ENCODE data around the gene MAGI2.

DNA sequence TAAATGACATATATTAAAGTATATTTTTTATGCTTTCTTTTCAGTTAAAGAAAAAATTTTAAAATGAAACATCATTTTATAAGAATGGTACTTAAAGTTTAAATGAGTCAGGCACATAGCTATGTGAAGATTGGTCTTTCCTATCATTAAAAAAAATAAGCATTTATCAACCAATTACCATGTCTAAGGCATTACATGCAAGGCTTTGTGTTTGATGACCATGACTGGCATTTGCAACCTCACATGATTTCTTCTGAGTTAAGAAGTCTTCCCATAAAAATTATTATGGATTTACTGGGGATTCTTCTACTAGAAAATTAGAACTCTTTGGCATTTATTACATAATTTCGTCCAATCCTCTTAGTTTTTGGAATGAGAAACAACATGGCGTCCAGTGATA lies 776.1 kb downstream of the MAGI2 start:
- TF ChIP-seq ZNF565 (CRISPR knock-in tag; conservative IDR thresholded peaks at IDR 0.05; ENCODE audit: low read depth) (no peak), ZFP3 (CRISPR knock-in tag; IDR thresholded peaks at IDR 0.05) (no peak), ARNTL (CRISPR knock-in tag; IDR thresholded peaks at IDR 0.05; ENCODE audit: borderline replicate concordance, low read depth) (no peak), CSDC2 (CRISPR knock-in tag; IDR thresholded peaks at IDR 0.05) (no peak), ZNF70 (CRISPR knock-in tag; IDR thresholded peaks at IDR 0.05) (no peak), RARB (CRISPR knock-in tag; IDR thresholded peaks at IDR 0.05) (no peak)
- TF ChIP-seq, protein P1, sequence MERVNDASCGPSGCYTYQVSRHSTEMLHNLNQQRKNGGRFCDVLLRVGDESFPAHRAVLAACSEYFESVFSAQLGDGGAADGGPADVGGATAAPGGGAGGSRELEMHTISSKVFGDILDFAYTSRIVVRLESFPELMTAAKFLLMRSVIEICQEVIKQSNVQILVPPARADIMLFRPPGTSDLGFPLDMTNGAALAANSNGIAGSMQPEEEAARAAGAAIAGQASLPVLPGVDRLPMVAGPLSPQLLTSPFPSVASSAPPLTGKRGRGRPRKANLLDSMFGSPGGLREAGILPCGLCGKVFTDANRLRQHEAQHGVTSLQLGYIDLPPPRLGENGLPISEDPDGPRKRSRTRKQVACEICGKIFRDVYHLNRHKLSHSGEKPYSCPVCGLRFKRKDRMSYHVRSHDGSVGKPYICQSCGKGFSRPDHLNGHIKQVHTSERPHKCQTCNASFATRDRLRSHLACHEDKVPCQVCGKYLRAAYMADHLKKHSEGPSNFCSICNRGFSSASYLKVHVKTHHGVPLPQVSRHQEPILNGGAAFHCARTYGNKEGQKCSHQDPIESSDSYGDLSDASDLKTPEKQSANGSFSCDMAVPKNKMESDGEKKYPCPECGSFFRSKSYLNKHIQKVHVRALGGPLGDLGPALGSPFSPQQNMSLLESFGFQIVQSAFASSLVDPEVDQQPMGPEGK (CRISPR knock-in tag; IDR thresholded peaks at IDR 0.05; ENCODE audit: borderline replicate concordance) = no peak
- TF ChIP-seq, protein P2, sequence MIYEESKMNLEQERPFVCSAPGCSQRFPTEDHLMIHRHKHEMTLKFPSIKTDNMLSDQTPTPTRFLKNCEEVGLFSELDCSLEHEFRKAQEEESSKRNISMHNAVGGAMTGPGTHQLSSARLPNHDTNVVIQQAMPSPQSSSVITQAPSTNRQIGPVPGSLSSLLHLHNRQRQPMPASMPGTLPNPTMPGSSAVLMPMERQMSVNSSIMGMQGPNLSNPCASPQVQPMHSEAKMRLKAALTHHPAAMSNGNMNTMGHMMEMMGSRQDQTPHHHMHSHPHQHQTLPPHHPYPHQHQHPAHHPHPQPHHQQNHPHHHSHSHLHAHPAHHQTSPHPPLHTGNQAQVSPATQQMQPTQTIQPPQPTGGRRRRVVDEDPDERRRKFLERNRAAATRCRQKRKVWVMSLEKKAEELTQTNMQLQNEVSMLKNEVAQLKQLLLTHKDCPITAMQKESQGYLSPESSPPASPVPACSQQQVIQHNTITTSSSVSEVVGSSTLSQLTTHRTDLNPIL (CRISPR knock-in tag; IDR thresholded peaks at IDR 0.05; ENCODE audit: low read depth) = no peak

All from SK-N-SH treated with all-trans-retinoic acid at 6 μM for 48 hours (cell line).